Astrocyte (in vitro differentiated cells and primary cell): Measurements from ENCODE around the gene UQCRFS1. TPM values are rescaled to one million over a fixed set of nuclear protein-coding genes. Genes with fewer than 3 reads are reported as not detected.
"Not testable (repeated sequence)": the region's sequence is repeated elsewhere in the genome, so short reads cannot be mapped to it uniquely, and the experiment has no call there.

Source experiments
- DNase-seq: peaks from one replicate; pipeline ENCODE4 v3.0.0-alpha.2; 2010; ENCODE audit warnings: low read depth
- FAIRE-seq: peaks from 2 replicates; lab custom pipeline; 2011; peaks lifted over from hg19 to GRCh38; lab: Jason Lieb, UNC
- H2AFZ ChIP-seq: 2 replicates; pipeline ENCODE4 v1.6.0; 2012; ENCODE audit warnings: low read depth, low read length, inconsistent platforms
- H3K27ac ChIP-seq: 2 replicates; pipeline ENCODE4 v1.5.1; 2011; ENCODE audit warnings: low read depth, low read length, inconsistent platforms
- H3K27me3 ChIP-seq: 2 replicates; pipeline ENCODE4 v1.6.0; 2011; ENCODE audit warnings: low read length, inconsistent platforms; ENCODE audit not compliant: insufficient read depth
- H3K36me3 ChIP-seq: 2 replicates; pipeline ENCODE4 v1.5.1; 2011; ENCODE audit warnings: low read length, inconsistent platforms; ENCODE audit not compliant: insufficient read depth
- H3K4me1 ChIP-seq: 2 replicates; pipeline ENCODE4 v1.5.1; 2011; ENCODE audit warnings: low read length, inconsistent platforms; ENCODE audit not compliant: insufficient read depth
- H3K4me2 ChIP-seq: 2 replicates; pipeline ENCODE4 v1.6.0; 2012; ENCODE audit warnings: low read length, inconsistent platforms
- H3K4me3 ChIP-seq: 2 replicates; pipeline ENCODE4 v1.5.1; 2011; ENCODE audit warnings: low read depth, mild to moderate bottlenecking, low read length, inconsistent platforms; ENCODE audit not compliant: insufficient read depth
- H3K79me2 ChIP-seq: 2 replicates; pipeline ENCODE4 v1.6.0; 2012; ENCODE audit warnings: mild to moderate bottlenecking, low read length, inconsistent platforms; ENCODE audit not compliant: insufficient read depth
- H3K9ac ChIP-seq: 2 replicates; pipeline ENCODE4 v1.6.0; 2012; ENCODE audit warnings: mild to moderate bottlenecking, low read length, inconsistent platforms
- H3K9me3 ChIP-seq: 2 replicates; pipeline ENCODE4 v1.5.1; 2012; ENCODE audit warnings: low read depth, mild to moderate bottlenecking, low read length, inconsistent platforms; ENCODE audit not compliant: insufficient read depth
- H4K20me1 ChIP-seq: 2 replicates; pipeline ENCODE4 v1.6.0; 2012; ENCODE audit warnings: low read length, inconsistent platforms; ENCODE audit not compliant: insufficient read depth
- H3K27ac Mint-ChIP-seq: one replicate; pipeline ENCODE4 v1.8.0; 2021; ENCODE audit warnings: mild to moderate bottlenecking, mixed read lengths; ENCODE audit not compliant: unreplicated experiment
- H3K27me3 Mint-ChIP-seq: one replicate; pipeline ENCODE4 v1.8.0; 2021; ENCODE audit warnings: low read depth, mixed read lengths; ENCODE audit not compliant: unreplicated experiment
- H3K36me3 Mint-ChIP-seq: one replicate; pipeline ENCODE4 v1.8.0; 2021; ENCODE audit warnings: low read depth, mixed read lengths; ENCODE audit not compliant: unreplicated experiment
- H3K4me1 Mint-ChIP-seq: one replicate; pipeline ENCODE4 v1.8.0; 2021; ENCODE audit warnings: low read depth, mixed read lengths; ENCODE audit not compliant: unreplicated experiment
- H3K4me3 Mint-ChIP-seq: one replicate; pipeline ENCODE4 v1.8.0; 2021; ENCODE audit warnings: mild to moderate bottlenecking, moderate library complexity, mixed read lengths; ENCODE audit not compliant: unreplicated experiment
- H3K9me3 Mint-ChIP-seq: one replicate; pipeline ENCODE4 v1.8.0; 2021; ENCODE audit warnings: mild to moderate bottlenecking, mixed read lengths; ENCODE audit not compliant: unreplicated experiment
- CTCF ChIP-seq: IDR thresholded peaks from 2 replicates; pipeline ENCODE4 v1.5.1; 2011; ENCODE audit warnings: low read depth, mild to moderate bottlenecking, inconsistent platforms, low read length, moderate library complexity; ENCODE audit not compliant: insufficient read depth
- EZH2 ChIP-seq: IDR thresholded peaks from 2 replicates; pipeline ENCODE4 v1.6.1; 2012; ENCODE audit warnings: mild to moderate bottlenecking, low read length, inconsistent platforms; ENCODE audit not compliant: insufficient read depth
- total RNA-seq: library from RNA; stranded (reverse); gene quantifications from 2 replicates; pipeline ENCODE4 v1.2.1, GENCODE V29; 2021

Gene UQCRFS1
- total RNA-seq, 1 donor from 2014 or later: 33.1 TPM

GRCh38 chr19:29256516-29256915, 43.6 kb upstream of the UQCRFS1 start:
- Mint-ChIP-seq H3K36me3 (no peaks in the 10 kb centered on the region), H3K4me1 (no peaks in the 10 kb centered on the region), H3K27ac (peak overlapping the region; percentile 5), H3K27me3 (peaks cover 20% of the 10 kb centered on the region), H3K4me3 (no peak overlapping the region), H3K9me3 (no peaks in the 10 kb centered on the region)
- H3K27ac ChIP-seq: no peak overlapping the region
- H3K4me1 ChIP-seq: no peaks in the 10 kb centered on the region
- no peak overlapping the region for H3K4me3 ChIP-seq
- no peaks in the 10 kb centered on the region for H3K27me3 ChIP-seq
- TF ChIP-seq EZH2: no peak
- TF ChIP-seq CTCF: no peak
- DNase-seq: no peak
- no peak overlapping the region for H3K9ac ChIP-seq
- H3K36me3 ChIP-seq: no peaks in the 10 kb centered on the region
- no peaks in the 10 kb centered on the region for H3K79me2 ChIP-seq
- H2AFZ ChIP-seq: no peak overlapping the region
- no peaks in the 10 kb centered on the region for H3K9me3 ChIP-seq
- no peak for FAIRE-seq
- no peak overlapping the region for H3K4me2 ChIP-seq
- no peaks in the 10 kb centered on the region for H4K20me1 ChIP-seq

GRCh38 chr19:29255912-29256311, 43.0 kb upstream of the UQCRFS1 start:
- Histone ChIP-seq H3K4me3 (no peak overlapping the region), H3K27me3 (no peaks in the 10 kb centered on the region), H4K20me1 (no peaks in the 10 kb centered on the region), H3K27ac (no peak overlapping the region), H3K79me2 (no peaks in the 10 kb centered on the region), H3K9me3 (no peaks in the 10 kb centered on the region), H3K4me1 (no peaks in the 10 kb centered on the region), H2AFZ (no peak overlapping the region), H3K36me3 (no peaks in the 10 kb centered on the region), H3K4me2 (no peak overlapping the region), H3K9ac (no peak overlapping the region)
- Mint-ChIP-seq H3K4me3 (no peak overlapping the region), H3K9me3 (no peaks in the 10 kb centered on the region), H3K36me3 (no peaks in the 10 kb centered on the region), H3K27ac (no peak overlapping the region), H3K27me3 (peaks cover 20% of the 10 kb centered on the region), H3K4me1 (no peaks in the 10 kb centered on the region)
- FAIRE-seq: no peak
- TF ChIP-seq CTCF (no peak), EZH2 (no peak)
- no peak for DNase-seq

GRCh38 chr19:29255006-29255405, 42.1 kb upstream of the UQCRFS1 start:
- H3K4me2 ChIP-seq: no peak overlapping the region
- Mint-ChIP-seq H3K9me3 (no peaks in the 10 kb centered on the region), H3K27me3 (peaks cover 23% of the 10 kb centered on the region), H3K27ac (no peak overlapping the region), H3K4me1 (no peaks in the 10 kb centered on the region), H3K36me3 (no peaks in the 10 kb centered on the region), H3K4me3 (no peak overlapping the region)
- no peak for FAIRE-seq
- H3K9me3 ChIP-seq: no peaks in the 10 kb centered on the region
- H4K20me1 ChIP-seq: no peaks in the 10 kb centered on the region
- H3K27ac ChIP-seq: no peak overlapping the region
- no peaks in the 10 kb centered on the region for H3K27me3 ChIP-seq
- no peak for DNase-seq
- H3K79me2 ChIP-seq: no peaks in the 10 kb centered on the region
- no peak overlapping the region for H3K4me3 ChIP-seq
- H3K9ac ChIP-seq: no peak overlapping the region
- no peaks in the 10 kb centered on the region for H3K4me1 ChIP-seq
- H3K36me3 ChIP-seq: no peaks in the 10 kb centered on the region
- H2AFZ ChIP-seq: no peak overlapping the region
- TF ChIP-seq CTCF (no peak), EZH2 (no peak)

GRCh38 chr19:29249798-29250197, 36.8 kb upstream of the UQCRFS1 start:
- not testable (repeated sequence) for H3K9me3 Mint-ChIP-seq, H3K4me1 Mint-ChIP-seq, H3K27ac ChIP-seq, H3K27ac Mint-ChIP-seq, H3K36me3 Mint-ChIP-seq, H3K9ac ChIP-seq, H3K9me3 ChIP-seq, H3K4me3 Mint-ChIP-seq, H4K20me1 ChIP-seq, H3K36me3 ChIP-seq, FAIRE-seq, H3K79me2 ChIP-seq, H3K4me1 ChIP-seq, DNase-seq, H3K4me3 ChIP-seq, H2AFZ ChIP-seq, H3K27me3 ChIP-seq, H3K4me2 ChIP-seq
- H3K27me3 Mint-ChIP-seq: peaks cover 39% of the 10 kb centered on the region
